ENCODE measurements around the gene PCDHB12.
"Not testable (repeated sequence)": the region's sequence is repeated elsewhere in the genome, so short reads cannot be mapped to it uniquely, and the experiment has no call there.

Gene PCDHB12

GRCh38 chr5:141208478-141208877 is at the start of gene PCDHB12:
PCDHB12 (plus strand) TSS chr5:141208719; CDS start chr5:141208908, 189 bp downstream.
- no peak for DNase-seq (ENCODE audit: low read depth, low spot score)
- no peak within 1 kb of the TSS for H3K27ac ChIP-seq

- no peak within 1 kb of the TSS for H3K27ac ChIP-seq
- no peak for DNase-seq (ENCODE audit: low read depth, low spot score)
Observed at GRCh38 chr5:141172381-141173204, 35.9 kb upstream of the PCDHB12 start, which contains the start of gene PCDHB7. PCDHB7 (plus strand) TSS chr5:141172644; CDS start chr5:141172836, 192 bp downstream.

GRCh38 chr5:141174291-141175104 is 34.0 kb upstream of the PCDHB12 start:
- not testable (repeated sequence) for H3K27ac ChIP-seq; DNase-seq (ENCODE audit: low read depth, low spot score)

- no peak for DNase-seq (ENCODE audit: low read depth, low spot score)
- H3K27ac ChIP-seq: no peak overlapping the region
Observed at GRCh38 chr5:141175933-141176332, 32.6 kb upstream of the PCDHB12 start.

- DNase-seq (ENCODE audit: low read depth, low spot score); H3K27ac ChIP-seq: not testable (repeated sequence)
Observed at GRCh38 chr5:141177577-141178191, 30.8 kb upstream of the PCDHB12 start, which contains the start of gene PCDHB8. PCDHB8 (plus strand) TSS chr5:141177790; CDS start chr5:141178035, 245 bp downstream.

GRCh38 chr5:141179371-141179770 is 29.1 kb upstream of the PCDHB12 start:
- not testable (repeated sequence) for H3K27ac ChIP-seq; DNase-seq (ENCODE audit: low read depth, low spot score)

GRCh38 chr5:141179876-141180275 is 28.6 kb upstream of the PCDHB12 start:
- H3K27ac ChIP-seq; DNase-seq (ENCODE audit: low read depth, low spot score): not testable (repeated sequence)

- no peak overlapping the region for H3K27ac ChIP-seq
- no peak for DNase-seq (ENCODE audit: low read depth, low spot score)
Observed at GRCh38 chr5:141180313-141180712, 28.2 kb upstream of the PCDHB12 start.

GRCh38 chr5:141182248-141182647 is 26.3 kb upstream of the PCDHB12 start, which contains the start of gene PCDHB16:
PCDHB16 (plus strand) TSS chr5:141182387; CDS start chr5:141182560, 173 bp downstream.
- no peak within 1 kb of the TSS for H3K27ac ChIP-seq
- DNase-seq (ENCODE audit: low read depth, low spot score): no peak

GRCh38 chr5:141184117-141184855 is 24.2 kb upstream of the PCDHB12 start:
- H3K27ac ChIP-seq; DNase-seq (ENCODE audit: low read depth, low spot score): not testable (repeated sequence)

- DNase-seq (ENCODE audit: low read depth, low spot score): no peak
- H3K27ac ChIP-seq: no peak within 1 kb of the TSS
Observed at GRCh38 chr5:141186897-141187512, 21.5 kb upstream of the PCDHB12 start, which contains the start of gene PCDHB9. PCDHB9 (plus strand) TSS chr5:141187161; CDS start chr5:141187319, 158 bp downstream.

- H3K27ac ChIP-seq: not testable (repeated sequence)
Observed at GRCh38 chr5:141188682-141189081, 19.8 kb upstream of the PCDHB12 start.

GRCh38 chr5:141189131-141189530 is 19.4 kb upstream of the PCDHB12 start:
- not testable (repeated sequence) for DNase-seq (ENCODE audit: low read depth, low spot score); H3K27ac ChIP-seq

More at GRCh38 chr5:141188682-141189081, 19.8 kb upstream of the PCDHB12 start:
- not testable (repeated sequence) for DNase-seq (ENCODE audit: low read depth, low spot score)

- DNase-seq (ENCODE audit: low read depth, low spot score): no peak
- no peak within 1 kb of the TSS for H3K27ac ChIP-seq
Observed at GRCh38 chr5:141192110-141192725, 16.3 kb upstream of the PCDHB12 start, which contains the start of gene PCDHB10. PCDHB10 (plus strand) TSS chr5:141192353; CDS start chr5:141192553, 200 bp downstream.

- H3K27ac ChIP-seq; DNase-seq (ENCODE audit: low read depth, low spot score): not testable (repeated sequence)
Observed at GRCh38 chr5:141194332-141194731, 14.2 kb upstream of the PCDHB12 start.

GRCh38 chr5:141196363-141196762 is 12.2 kb upstream of the PCDHB12 start:
- no peak overlapping the region for H3K27ac ChIP-seq
- DNase-seq (ENCODE audit: low read depth, low spot score): no peak

GRCh38 chr5:141199359-141200235 is 8.9 kb upstream of the PCDHB12 start, which contains the start of gene PCDHB11:
PCDHB11 (plus strand) TSS chr5:141199627; CDS start chr5:141199775, 148 bp downstream.
- no peak for DNase-seq (ENCODE audit: low read depth, low spot score)
- no peak within 1 kb of the TSS for H3K27ac ChIP-seq

All from epithelial cell of prostate (primary cell).